Kidney (tissue), 14 donors: ENCODE data around the gene KRTAP5-2. TPM values are rescaled to one million over a fixed set of nuclear protein-coding genes. Genes with fewer than 3 reads are reported as not detected.
"Not testable (repeated sequence)": the region's sequence is repeated elsewhere in the genome, so short reads cannot be mapped to it uniquely, and the experiment has no call there.

Experiments
- DNase-seq, 5 donors: peaks; one replicate each; pipeline ENCODE4 v3.0.0-alpha.2; 2013 to 2020
- FAIRE-seq: peaks from 2 replicates; lab custom pipeline; 2012; peaks lifted over from hg19 to GRCh38; lab: Jason Lieb, UNC
- H3K27ac ChIP-seq, 2 donors: one replicate each; pipeline ENCODE4 v1.7.0; 2013; ENCODE audit warnings: low read depth in 2 of 2, low read length in 2 of 2, inconsistent platforms in 1 of 2
- H3K27me3 ChIP-seq: one replicate; pipeline ENCODE4 v1.7.1; 2013; ENCODE audit warnings: low read length, inconsistent platforms; ENCODE audit not compliant: control insufficient read depth, insufficient read depth
- H3K36me3 ChIP-seq, 3 donors: one replicate each; pipeline versions ENCODE4 v1.7.0 to v1.7.1; 2013; ENCODE audit warnings: low read length in 3 of 3, control low read depth in 1 of 3, inconsistent platforms in 1 of 3; ENCODE audit not compliant: insufficient read depth in 3 of 3, control insufficient read depth in 2 of 3
- H3K4me1 ChIP-seq, 3 donors: one replicate each; pipeline versions ENCODE4 v1.7.0 to v1.7.1; 2013; ENCODE audit warnings: low read length in 3 of 3, inconsistent platforms in 1 of 3, low read depth in 1 of 3; ENCODE audit not compliant: control insufficient read depth in 2 of 3, insufficient read depth in 2 of 3
- H3K4me3 ChIP-seq, 3 donors: one replicate each; pipeline versions ENCODE4 v1.7.0 to v1.8.1; 2013; ENCODE audit warnings: low read length in 3 of 3, control low read depth in 1 of 3, inconsistent platforms in 1 of 3
- H3K9ac ChIP-seq, 3 donors: one replicate each; pipeline versions ENCODE4 v1.7.0 to v1.7.1; 2013; ENCODE audit warnings: low read length in 3 of 3, control low read depth in 1 of 3, inconsistent platforms in 1 of 3
- H3K9me3 ChIP-seq, 3 donors: one replicate each; pipeline versions ENCODE4 v1.7.0 to v1.7.1; 2013; ENCODE audit warnings: low read length in 3 of 3, control low read depth in 1 of 3, inconsistent platforms in 1 of 3; ENCODE audit not compliant: control insufficient read depth in 2 of 3, insufficient read depth in 1 of 3
- intact Hi-C: fragments of 100-400 bp; cut with DNase I; formaldehyde crosslinking; loops from one replicate; pipeline ENCODE4 v1.11.1; 2022
- polyA plus RNA-seq: library from polyadenylated mRNA; stranded (reverse); fragments of 350-450 nt; fragmentation: Illumina TruSeq; extraction: RNeasy Lipid Tissue Mini Kit (QIAGEN cat#74804); gene quantifications from one replicate; pipeline ENCODE4 v1.2.3, GENCODE V29; 2014; ENCODE audit warnings: low read depth, low replicate concordance; ENCODE audit not compliant: insufficient read depth
- total RNA-seq: library from RNA; stranded (reverse); fragmentation: NEBNext Ultra II Directional; extraction: Animal tissue kit (Norgen Biotek cat#: 25700); gene quantifications from one replicate; pipeline ENCODE4 v1.2.1, GENCODE V29; 2021
- TF ChIP-seq, protein P1 (sequence below): IDR thresholded peaks from 3 replicates; pipeline ENCODE4 v1.5.1; 2012; ENCODE audit warnings: mild to moderate bottlenecking, moderate library complexity, borderline replicate concordance; ENCODE audit not compliant: insufficient read depth; ENCODE audit errors: extremely low read depth
- donor health status: control.
- donor health status: control.
- donor health status: control.
- donor health status: control.
- donor health status: control.
- donor health status: DM: yes; HTN: yes; CAD: no.
- donor health status: Normal renal cell carcinoma (clear cell type).

Gene KRTAP5-2
- total and polyA plus RNA-seq, 2 donors from 2014 or later = not detected

DNA sequence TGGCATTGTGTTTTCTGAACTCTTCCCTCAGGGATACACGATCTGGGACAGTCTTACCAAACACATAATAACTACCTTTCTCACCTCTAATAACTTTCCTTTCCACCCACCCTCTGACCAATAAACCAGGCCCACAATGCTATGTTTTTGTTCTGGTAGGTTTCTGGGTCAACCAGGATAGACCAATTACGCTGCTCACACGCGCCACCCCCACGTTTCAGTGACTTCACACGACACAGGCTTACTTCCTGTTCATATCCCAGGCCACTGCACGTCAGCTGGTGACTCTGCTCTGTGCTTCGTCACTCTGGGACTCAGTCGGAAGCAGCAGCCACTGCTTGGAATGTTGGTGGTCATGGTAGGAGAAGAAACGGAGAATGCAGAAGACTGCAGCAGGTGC is 21.4 kb upstream of the KRTAP5-2 start:
- FAIRE-seq = no peak
- Histone ChIP-seq H3K36me3 (no peaks in the 10 kb centered on the region), H3K27ac (no peak overlapping the region), H3K9ac (no peak overlapping the region), H3K9me3 (peaks cover 0 to 1% (median 0%) of the 10 kb centered on the region in 3 donors), H3K4me1 (no peaks in the 10 kb centered on the region), H3K4me3 (no peak overlapping the region), H3K27me3 (no peaks in the 10 kb centered on the region)
- intact Hi-C loops = no loop called here
- TF ChIP-seq, protein P1, sequence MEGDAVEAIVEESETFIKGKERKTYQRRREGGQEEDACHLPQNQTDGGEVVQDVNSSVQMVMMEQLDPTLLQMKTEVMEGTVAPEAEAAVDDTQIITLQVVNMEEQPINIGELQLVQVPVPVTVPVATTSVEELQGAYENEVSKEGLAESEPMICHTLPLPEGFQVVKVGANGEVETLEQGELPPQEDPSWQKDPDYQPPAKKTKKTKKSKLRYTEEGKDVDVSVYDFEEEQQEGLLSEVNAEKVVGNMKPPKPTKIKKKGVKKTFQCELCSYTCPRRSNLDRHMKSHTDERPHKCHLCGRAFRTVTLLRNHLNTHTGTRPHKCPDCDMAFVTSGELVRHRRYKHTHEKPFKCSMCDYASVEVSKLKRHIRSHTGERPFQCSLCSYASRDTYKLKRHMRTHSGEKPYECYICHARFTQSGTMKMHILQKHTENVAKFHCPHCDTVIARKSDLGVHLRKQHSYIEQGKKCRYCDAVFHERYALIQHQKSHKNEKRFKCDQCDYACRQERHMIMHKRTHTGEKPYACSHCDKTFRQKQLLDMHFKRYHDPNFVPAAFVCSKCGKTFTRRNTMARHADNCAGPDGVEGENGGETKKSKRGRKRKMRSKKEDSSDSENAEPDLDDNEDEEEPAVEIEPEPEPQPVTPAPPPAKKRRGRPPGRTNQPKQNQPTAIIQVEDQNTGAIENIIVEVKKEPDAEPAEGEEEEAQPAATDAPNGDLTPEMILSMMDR = no peak
- DNase-seq = peak in 3 of 5 donors; percentile 41 to 67 (median 45)

DNA sequence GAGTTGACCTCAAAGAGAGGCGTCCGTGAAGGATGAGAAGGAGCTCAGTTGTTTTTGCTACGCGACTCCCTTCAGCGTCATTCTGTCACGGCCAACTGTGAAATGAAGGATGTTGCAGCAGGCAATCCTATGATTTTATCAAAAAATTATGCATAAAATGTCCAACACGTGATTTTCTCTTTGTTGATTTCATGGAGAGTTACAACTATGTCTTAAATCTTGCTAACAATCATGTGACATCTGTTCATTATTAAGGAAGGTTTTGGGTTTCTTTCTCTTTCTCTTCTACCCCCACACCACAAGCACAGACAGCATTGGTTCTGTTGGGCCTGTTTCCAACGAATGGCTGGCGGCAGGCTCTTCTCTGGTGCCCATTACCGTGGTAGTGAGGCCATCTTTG is 20.1 kb upstream of the KRTAP5-2 start:
- TF ChIP-seq, protein P1 = no peak
- no peak overlapping the region for H3K4me3 ChIP-seq
- H3K36me3 ChIP-seq = no peaks in the 10 kb centered on the region
- H3K27me3 ChIP-seq = no peaks in the 10 kb centered on the region
- no peak overlapping the region for H3K27ac ChIP-seq
- peaks cover 0 to 1% (median 0%) of the 10 kb centered on the region in 3 donors for H3K9me3 ChIP-seq
- FAIRE-seq = no peak
- no peak overlapping the region for H3K9ac ChIP-seq
- no peaks in the 10 kb centered on the region for H3K4me1 ChIP-seq
- intact Hi-C loops = no loop called here
- peak in 1 of 5 donors; percentile 17 for DNase-seq

DNA sequence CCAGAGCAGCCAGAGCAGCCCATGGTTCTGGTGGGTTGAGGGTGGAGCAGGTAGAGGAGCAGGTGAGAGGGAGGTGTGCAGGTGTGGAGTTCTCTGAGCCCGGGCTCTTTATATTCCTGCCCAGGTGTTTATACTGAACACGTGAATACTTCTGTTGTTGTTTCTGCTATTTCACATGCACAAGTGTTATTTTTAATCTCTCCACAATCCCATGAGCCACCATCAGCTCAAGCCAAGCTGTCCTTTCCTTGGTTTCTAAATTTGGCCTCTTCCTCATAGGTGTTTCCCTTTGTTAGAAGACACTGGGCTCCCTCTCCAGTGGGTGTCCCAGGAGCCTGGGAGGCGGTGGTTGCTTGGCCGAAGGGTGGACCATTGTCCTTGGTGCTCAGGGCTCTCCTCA is 10.3 kb upstream of the KRTAP5-2 start, which contains the start of gene KRTAP5-3:
TSS of gene KRTAP5-3 (minus strand) at position 101 of the 400 bp plus-strand sequence. CDS start at position 23, 78 bp downstream.
- Histone ChIP-seq H3K9ac (no peak within 1 kb of the TSS), H3K27ac (no peak within 1 kb of the TSS), H3K36me3 (no peaks in the 10 kb centered on the region), H3K27me3 (no peaks in the 10 kb centered on the region), H3K9me3 (no peaks in the 10 kb centered on the region), H3K4me3 (no peak within 1 kb of the TSS), H3K4me1 (no peaks in the 10 kb centered on the region)
- DNase-seq (peak in 1 of 5 donors; percentile 12), FAIRE-seq (no peak)
- intact Hi-C loops = no loop called here
- TF ChIP-seq, protein P1 = no peak

DNA sequence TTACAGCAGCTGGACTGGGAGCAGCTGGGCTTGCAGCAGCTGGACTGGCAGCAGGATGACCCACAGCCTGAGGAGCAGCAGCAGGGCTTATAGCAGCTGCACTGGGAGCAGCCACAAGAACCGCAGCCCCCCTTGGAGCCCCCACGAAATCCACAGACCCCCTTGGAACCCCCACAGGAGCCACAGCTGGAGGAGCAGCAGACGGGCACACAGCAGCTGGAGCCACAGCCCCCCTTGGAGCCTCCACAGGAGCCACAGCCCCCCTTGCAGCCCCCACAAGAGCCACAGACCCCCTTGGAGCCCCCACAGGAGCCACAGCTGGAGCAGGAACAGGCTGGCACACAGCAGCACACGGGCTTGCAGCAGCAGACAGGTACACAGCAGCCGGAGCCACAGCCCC is 9.8 kb upstream of the KRTAP5-2 start:
- H3K36me3 ChIP-seq, H3K4me3 ChIP-seq, FAIRE-seq, H3K9ac ChIP-seq, H3K9me3 ChIP-seq, H3K4me1 ChIP-seq, intact Hi-C loops, H3K27ac ChIP-seq, H3K27me3 ChIP-seq: not testable (repeated sequence)
- peak in 2 of 5 donors; percentile 32 to 52 for DNase-seq

DNA sequence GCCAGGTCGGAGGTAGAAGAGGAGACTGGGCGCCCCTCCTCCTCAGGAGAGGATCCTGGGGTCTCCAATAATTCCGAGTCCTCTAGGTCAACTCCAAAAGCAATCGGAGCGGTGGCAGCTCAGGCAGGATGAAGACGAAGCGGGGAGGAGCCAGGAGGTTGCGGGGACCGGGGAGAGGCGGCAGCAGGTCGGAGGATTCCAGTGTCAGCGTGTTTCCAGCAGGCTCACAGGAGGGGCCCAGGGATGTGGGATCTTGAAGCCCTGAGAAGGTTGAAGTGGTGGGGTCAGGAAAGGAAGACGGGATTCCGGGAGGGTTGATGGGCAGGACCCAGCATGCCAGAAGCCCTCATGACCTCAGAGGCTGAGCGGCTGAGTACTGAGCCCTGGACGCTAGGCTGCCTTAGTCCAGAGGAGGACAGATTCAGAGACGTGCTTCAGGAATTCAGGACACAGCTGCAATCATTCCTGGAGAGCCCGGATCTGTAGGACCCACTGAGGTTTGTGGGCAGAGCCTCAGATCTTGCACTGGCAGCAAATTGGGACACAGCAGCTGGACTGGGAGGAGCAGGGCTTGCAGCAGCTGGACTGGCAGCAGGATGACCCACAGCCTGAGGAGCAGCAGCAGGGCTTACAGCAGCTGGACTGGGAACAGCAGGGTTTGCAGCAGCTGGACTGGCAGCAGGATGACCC is 9.2 kb upstream of the KRTAP5-2 start:
- H3K4me3 ChIP-seq, FAIRE-seq, H3K36me3 ChIP-seq, H3K27ac ChIP-seq, H3K27me3 ChIP-seq, intact Hi-C loops, H3K4me1 ChIP-seq, H3K9me3 ChIP-seq, H3K9ac ChIP-seq: not testable (repeated sequence)
- DNase-seq = peak; percentile 19 to 67 (median 42)

DNA sequence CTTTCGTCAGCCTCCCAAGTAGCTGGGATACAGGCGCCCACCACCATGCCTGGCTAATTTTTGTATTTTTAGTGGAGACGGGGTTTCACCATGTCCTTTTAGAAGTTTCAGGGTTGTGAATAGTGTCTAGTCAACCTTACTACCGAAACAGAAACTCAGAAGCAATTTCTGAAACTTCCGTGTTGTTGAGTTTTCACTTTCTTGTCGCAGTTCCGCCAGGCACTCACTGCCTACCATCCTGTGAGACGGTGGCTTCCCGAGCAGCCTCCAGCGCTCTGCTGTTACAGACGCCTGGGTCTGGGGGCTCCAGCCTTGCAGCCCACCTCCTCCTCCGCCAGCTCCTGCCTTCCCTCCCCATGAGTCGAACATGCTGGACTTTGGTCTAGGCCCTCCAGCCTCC is 7.8 kb upstream of the KRTAP5-2 start:
- H3K4me1 ChIP-seq, H3K36me3 ChIP-seq, H3K27me3 ChIP-seq, intact Hi-C loops, FAIRE-seq, H3K27ac ChIP-seq, H3K9me3 ChIP-seq, H3K4me3 ChIP-seq, H3K9ac ChIP-seq: not testable (repeated sequence)
- DNase-seq = peak in 1 of 5 donors; percentile 15
